Placental pericyte (primary cell): Measurements from ENCODE around the gene COX7C. TPM values are rescaled to one million over a fixed set of nuclear protein-coding genes. Genes with fewer than 3 reads are reported as not detected.

ENCODE experiments used
- small RNA-seq: library from RNA; depleted of rRNA; stranded (forward); fragments of <200 nt; gene quantifications from one replicate; pipeline ENCODE3, GENCODE V24; 2012; ENCODE audit warnings: low replicate concordance
- total RNA-seq: library from RNA; depleted of rRNA; stranded (reverse); fragments of >200 nt; gene quantifications from 2 replicates; pipeline ENCODE4 v1.2.3, GENCODE V29; 2012

Gene COX7C, protein sequence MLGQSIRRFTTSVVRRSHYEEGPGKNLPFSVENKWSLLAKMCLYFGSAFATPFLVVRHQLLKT
- 61.8 and 121 TPM in 2 replicates for total RNA-seq

GRCh38 chr5:86617756-86618576 lies at the start of gene COX7C:
Gene COX7C (plus strand): TSS chr5:86617941. CDS start chr5:86618056, 115 bp downstream.

Small RNAs within 50 kb of the gene (small RNA-seq; reads per million reads assigned to genes)
- not detected for gene RNU6-804P
